Neural cell (in vitro differentiated cells): ENCODE measurements around the gene EIF1AD. TPM values are rescaled to one million over a fixed set of nuclear protein-coding genes. Genes with fewer than 3 reads are reported as not detected.
"Not testable (repeated sequence)": the region's sequence is repeated elsewhere in the genome, so short reads cannot be mapped to it uniquely, and the experiment has no call there.

ENCODE experiments used
- H2AFZ ChIP-seq: fragments of 200-600, 300-800 bp; sonication (generic), shearing (Covaris generic); 2 replicates; pipeline ENCODE4 v1.6.0; 2014; ENCODE audit warnings: low read depth, mild to moderate bottlenecking, antibody characterized with exemption, low read length, moderate library complexity
- H3F3A ChIP-seq: fragments of 200-600 bp; shearing (Covaris generic); 2 replicates; pipeline ENCODE4 v1.6.1; 2016; ENCODE audit warnings: mild to moderate bottlenecking, moderate library complexity, mixed read lengths, antibody characterized with exemption, low read length; ENCODE audit not compliant: insufficient read depth, poor library complexity, severe bottlenecking
- H3K27ac ChIP-seq: fragments of 200-600, 300-800 bp; sonication (generic), shearing (Covaris generic); 2 replicates; pipeline ENCODE4 v1.5.1; 2014; ENCODE audit warnings: mild to moderate bottlenecking, low read length, moderate library complexity
- H3K27me3 ChIP-seq: fragments of 300-800, 200-600 bp; sonication (generic), shearing (Covaris generic); 2 replicates; pipeline ENCODE4 v1.6.0; 2014; ENCODE audit warnings: mild to moderate bottlenecking, low read depth, low read length, moderate library complexity; ENCODE audit not compliant: insufficient read depth
- H3K36me3 ChIP-seq: fragments of 300-800, 200-600 bp; sonication (generic), shearing (Covaris generic); 2 replicates; pipeline ENCODE4 v1.5.1; 2014; ENCODE audit warnings: mild to moderate bottlenecking, antibody characterized with exemption, low read length, moderate library complexity; ENCODE audit not compliant: insufficient read depth
- H3K4me2 ChIP-seq: fragments of 300-800, 200-600 bp; sonication (generic), shearing (Covaris generic); 2 replicates; pipeline ENCODE4 v1.6.0; 2014; ENCODE audit warnings: mild to moderate bottlenecking, low read length
- H3K4me3 ChIP-seq: fragments of 300-800, 200-600 bp; sonication (generic), shearing (Covaris generic); 2 replicates; pipeline ENCODE4 v1.5.1; 2014; ENCODE audit warnings: mild to moderate bottlenecking, low read length, moderate library complexity
- H3K79me2 ChIP-seq: fragments of 200-600 bp; shearing (Covaris generic); replicated peaks from 2 replicates; pipeline ENCODE4 v1.6.0; 2014; ENCODE audit warnings: mild to moderate bottlenecking, low read length, moderate library complexity; ENCODE audit not compliant: insufficient read depth
- H3K9ac ChIP-seq: fragments of 300-800, 200-600 bp; sonication (generic), shearing (Covaris generic); 2 replicates; pipeline ENCODE4 v1.6.1; 2016; ENCODE audit warnings: mild to moderate bottlenecking, low read length, mixed read lengths
- H3K9me2 ChIP-seq: fragments of 200-600 bp; shearing (Covaris generic); 2 replicates; pipeline ENCODE4 v1.6.1; 2016; ENCODE audit warnings: mild to moderate bottlenecking, low read length, mixed read lengths; ENCODE audit not compliant: insufficient read depth
- H3K9me3 ChIP-seq: fragments of 200-600, 300-800 bp; sonication (generic), shearing (Covaris generic); 2 replicates; pipeline ENCODE4 v1.6.1; 2016; ENCODE audit warnings: mild to moderate bottlenecking, mixed run types, low read length, moderate library complexity, mixed read lengths
- H4K20me1 ChIP-seq: fragments of 200-600 bp; shearing (Covaris generic); 2 replicates; pipeline ENCODE4 v1.6.1; 2016; ENCODE audit warnings: mild to moderate bottlenecking, mixed run types; ENCODE audit not compliant: insufficient read depth
- EP300 ChIP-seq: fragments of 450-650 bp; conservative IDR thresholded peaks from 2 replicates; pipeline ENCODE4 v1.6.1; 2014; ENCODE audit warnings: antibody characterized with exemption, mild to moderate bottlenecking, moderate library complexity; ENCODE audit not compliant: poor library complexity, severe bottlenecking
- EZH2 ChIP-seq: fragments of 200-600, 300-800 bp; shearing (Covaris generic), sonication (generic); IDR thresholded peaks from 2 replicates; pipeline ENCODE4 v1.6.1; 2014; ENCODE audit warnings: antibody characterized with exemption, low read length, borderline replicate concordance, mild to moderate bottlenecking; ENCODE audit not compliant: insufficient read depth, poor library complexity, severe bottlenecking
- MXI1 ChIP-seq: fragments of 450-650 bp; conservative IDR thresholded peaks from 2 replicates; pipeline ENCODE4 v1.6.1; 2014; ENCODE audit warnings: antibody characterized with exemption, mild to moderate bottlenecking; ENCODE audit not compliant: poor library complexity, severe bottlenecking
- POLR2AphosphoS5 ChIP-seq: IDR thresholded peaks from 2 replicates; pipeline ENCODE4 v1.6.1; 2012
- RAD21 ChIP-seq: fragments of 450-650 bp; conservative IDR thresholded peaks from 2 replicates; pipeline ENCODE4 v1.6.1; 2014; ENCODE audit warnings: antibody characterized with exemption, mild to moderate bottlenecking, moderate library complexity
- SMC3 ChIP-seq: fragments of 450-650 bp; conservative IDR thresholded peaks from 2 replicates; pipeline ENCODE4 v1.6.1; 2014; ENCODE audit warnings: antibody characterized with exemption, mild to moderate bottlenecking, moderate library complexity; ENCODE audit not compliant: poor library complexity
- TAF1 ChIP-seq: IDR thresholded peaks from 2 replicates; pipeline ENCODE4 v1.6.1; 2012; ENCODE audit warnings: low read depth
- polyA plus RNA-seq: library from polyadenylated mRNA; depleted of rRNA; stranded (reverse); fragments of >200 nt; gene quantifications from 2 replicates; pipeline ENCODE4 v1.2.3, GENCODE V29; 2014
- TF ChIP-seq, protein P1 (sequence below): IDR thresholded peaks from 2 replicates; pipeline ENCODE4 v1.6.1; 2012; ENCODE audit warnings: borderline replicate concordance
- TF ChIP-seq, protein P2 (sequence below): fragments of 450-650 bp; IDR thresholded peaks from 2 replicates; pipeline ENCODE4 v1.5.1; 2014; ENCODE audit warnings: antibody characterized with exemption, mild to moderate bottlenecking, moderate library complexity; ENCODE audit not compliant: poor library complexity, severe bottlenecking

The EIF1AD gene
- polyA plus RNA-seq, 1 donor from 2014 or later: 34.9 TPM

DNA sequence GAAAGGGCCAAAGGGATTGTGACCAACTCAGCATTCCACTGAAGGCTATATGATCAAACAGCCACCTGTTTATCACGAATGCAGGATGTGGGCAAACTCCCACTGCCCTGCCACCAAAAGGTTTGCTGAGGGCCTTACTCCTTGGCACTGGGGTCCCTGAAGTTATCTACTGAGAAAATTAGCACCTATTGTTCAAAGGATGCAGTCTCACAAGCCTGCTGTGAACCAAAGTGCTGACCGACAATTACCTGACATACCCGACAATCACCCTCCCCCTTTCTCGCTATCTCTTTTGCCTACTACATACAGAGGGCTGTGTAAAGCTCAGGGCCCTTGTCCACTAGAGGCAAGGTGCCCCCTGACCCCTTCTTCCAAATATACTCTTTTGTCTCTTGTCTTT lies 8.1 kb upstream of the EIF1AD start:
- not testable (repeated sequence) for H3K9ac ChIP-seq, H2AFZ ChIP-seq
- peaks cover 15% of the 10 kb centered on the region for H3K27me3 ChIP-seq

DNA sequence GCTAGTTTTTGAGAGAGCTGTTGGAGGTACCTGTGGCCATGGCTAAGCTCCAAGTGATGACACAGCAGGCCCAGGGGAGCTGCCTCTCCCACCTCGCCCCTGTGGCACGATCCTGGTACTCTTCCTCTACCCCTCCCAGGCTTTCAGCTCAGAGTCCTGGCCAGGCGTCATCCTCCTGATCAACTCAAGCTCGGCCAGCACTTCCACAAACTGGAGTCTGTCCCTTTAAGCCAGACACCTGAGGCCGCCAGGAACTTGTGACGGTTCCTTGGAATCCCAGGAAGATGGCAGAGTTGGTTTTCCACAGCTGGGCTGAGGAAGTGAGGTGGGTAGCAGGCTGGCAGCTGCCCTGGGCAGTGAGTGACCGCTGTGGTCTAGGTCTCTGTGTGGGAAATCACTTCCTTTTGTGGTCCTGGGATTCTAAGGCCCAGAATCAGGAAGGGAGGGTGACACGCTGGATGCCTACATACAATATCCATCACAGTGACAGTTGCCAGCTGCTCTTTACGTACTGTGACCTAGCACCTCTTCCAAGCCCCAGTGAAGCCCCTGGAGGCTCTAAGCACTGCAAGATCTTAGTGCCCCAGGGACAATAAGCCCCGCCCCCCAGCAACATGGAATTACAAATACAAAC lies 6.6 kb upstream of the EIF1AD start:
- no peak overlapping the region for H3K4me2 ChIP-seq
- H3K27me3 ChIP-seq: peaks cover 15% of the 10 kb centered on the region
- no peaks in the 10 kb centered on the region for H3K9me3 ChIP-seq
- H3K79me2 ChIP-seq: peaks cover under 1% of the 10 kb centered on the region
- H3K4me3 ChIP-seq: no peak overlapping the region
- TF ChIP-seq MXI1 (no peak), RAD21 (no peak), SMC3 (no peak), EZH2 (no peak), TAF1 (no peak), EP300 (no peak), POLR2AphosphoS5 (no peak)
- TF ChIP-seq, protein P1, sequence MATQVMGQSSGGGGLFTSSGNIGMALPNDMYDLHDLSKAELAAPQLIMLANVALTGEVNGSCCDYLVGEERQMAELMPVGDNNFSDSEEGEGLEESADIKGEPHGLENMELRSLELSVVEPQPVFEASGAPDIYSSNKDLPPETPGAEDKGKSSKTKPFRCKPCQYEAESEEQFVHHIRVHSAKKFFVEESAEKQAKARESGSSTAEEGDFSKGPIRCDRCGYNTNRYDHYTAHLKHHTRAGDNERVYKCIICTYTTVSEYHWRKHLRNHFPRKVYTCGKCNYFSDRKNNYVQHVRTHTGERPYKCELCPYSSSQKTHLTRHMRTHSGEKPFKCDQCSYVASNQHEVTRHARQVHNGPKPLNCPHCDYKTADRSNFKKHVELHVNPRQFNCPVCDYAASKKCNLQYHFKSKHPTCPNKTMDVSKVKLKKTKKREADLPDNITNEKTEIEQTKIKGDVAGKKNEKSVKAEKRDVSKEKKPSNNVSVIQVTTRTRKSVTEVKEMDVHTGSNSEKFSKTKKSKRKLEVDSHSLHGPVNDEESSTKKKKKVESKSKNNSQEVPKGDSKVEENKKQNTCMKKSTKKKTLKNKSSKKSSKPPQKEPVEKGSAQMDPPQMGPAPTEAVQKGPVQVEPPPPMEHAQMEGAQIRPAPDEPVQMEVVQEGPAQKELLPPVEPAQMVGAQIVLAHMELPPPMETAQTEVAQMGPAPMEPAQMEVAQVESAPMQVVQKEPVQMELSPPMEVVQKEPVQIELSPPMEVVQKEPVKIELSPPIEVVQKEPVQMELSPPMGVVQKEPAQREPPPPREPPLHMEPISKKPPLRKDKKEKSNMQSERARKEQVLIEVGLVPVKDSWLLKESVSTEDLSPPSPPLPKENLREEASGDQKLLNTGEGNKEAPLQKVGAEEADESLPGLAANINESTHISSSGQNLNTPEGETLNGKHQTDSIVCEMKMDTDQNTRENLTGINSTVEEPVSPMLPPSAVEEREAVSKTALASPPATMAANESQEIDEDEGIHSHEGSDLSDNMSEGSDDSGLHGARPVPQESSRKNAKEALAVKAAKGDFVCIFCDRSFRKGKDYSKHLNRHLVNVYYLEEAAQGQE: no peak
- TF ChIP-seq, protein P2, sequence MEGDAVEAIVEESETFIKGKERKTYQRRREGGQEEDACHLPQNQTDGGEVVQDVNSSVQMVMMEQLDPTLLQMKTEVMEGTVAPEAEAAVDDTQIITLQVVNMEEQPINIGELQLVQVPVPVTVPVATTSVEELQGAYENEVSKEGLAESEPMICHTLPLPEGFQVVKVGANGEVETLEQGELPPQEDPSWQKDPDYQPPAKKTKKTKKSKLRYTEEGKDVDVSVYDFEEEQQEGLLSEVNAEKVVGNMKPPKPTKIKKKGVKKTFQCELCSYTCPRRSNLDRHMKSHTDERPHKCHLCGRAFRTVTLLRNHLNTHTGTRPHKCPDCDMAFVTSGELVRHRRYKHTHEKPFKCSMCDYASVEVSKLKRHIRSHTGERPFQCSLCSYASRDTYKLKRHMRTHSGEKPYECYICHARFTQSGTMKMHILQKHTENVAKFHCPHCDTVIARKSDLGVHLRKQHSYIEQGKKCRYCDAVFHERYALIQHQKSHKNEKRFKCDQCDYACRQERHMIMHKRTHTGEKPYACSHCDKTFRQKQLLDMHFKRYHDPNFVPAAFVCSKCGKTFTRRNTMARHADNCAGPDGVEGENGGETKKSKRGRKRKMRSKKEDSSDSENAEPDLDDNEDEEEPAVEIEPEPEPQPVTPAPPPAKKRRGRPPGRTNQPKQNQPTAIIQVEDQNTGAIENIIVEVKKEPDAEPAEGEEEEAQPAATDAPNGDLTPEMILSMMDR: no peak
- no peaks in the 10 kb centered on the region for H3K9me2 ChIP-seq
- H3K27ac ChIP-seq: no peak overlapping the region
- H2AFZ ChIP-seq: no peak overlapping the region
- no peak overlapping the region for H3K9ac ChIP-seq
- H3K36me3 ChIP-seq: no peaks in the 10 kb centered on the region
- no peaks in the 10 kb centered on the region for H3F3A ChIP-seq
- no peaks in the 10 kb centered on the region for H4K20me1 ChIP-seq

More for the DNA sequence above, 8.1 kb upstream of the EIF1AD start:
- not testable (repeated sequence) for H3K27ac ChIP-seq, H3K36me3 ChIP-seq, H3K9me3 ChIP-seq, H3K79me2 ChIP-seq, H3K4me2 ChIP-seq, H4K20me1 ChIP-seq, H3K9me2 ChIP-seq, H3F3A ChIP-seq, H3K4me3 ChIP-seq

DNA sequence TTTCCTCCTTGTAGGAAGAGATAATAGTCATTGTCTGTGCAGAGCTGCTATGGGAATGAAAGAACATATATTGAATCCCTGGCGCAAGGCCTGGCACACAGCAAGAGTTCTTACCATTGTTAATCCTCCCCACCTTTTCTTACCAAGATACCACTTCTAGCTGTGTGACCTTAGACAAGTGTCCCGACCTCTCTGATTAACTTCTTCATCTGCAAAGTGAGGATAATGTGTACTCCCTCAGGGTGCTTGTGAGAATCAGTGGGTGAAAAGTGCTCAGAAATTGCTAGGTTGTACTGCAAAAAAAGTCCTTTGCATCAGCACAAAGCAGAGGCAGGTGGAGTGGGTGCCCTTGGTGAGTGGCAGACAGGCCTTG lies 6.1 kb upstream of the EIF1AD start:
- no peaks in the 10 kb centered on the region for H3F3A ChIP-seq
- no peak overlapping the region for H3K4me2 ChIP-seq
- H3K9me2 ChIP-seq: no peaks in the 10 kb centered on the region
- no peak overlapping the region for H3K4me3 ChIP-seq
- TF ChIP-seq EZH2: no peak
- no peak for TF ChIP-seq MXI1
- TF ChIP-seq, protein P1: no peak
- TF ChIP-seq, protein P2: no peak
- no peak for TF ChIP-seq EP300
- TF ChIP-seq RAD21: no peak
- no peak for TF ChIP-seq SMC3
- no peak for TF ChIP-seq POLR2AphosphoS5
- no peak for TF ChIP-seq TAF1
- H4K20me1 ChIP-seq: no peaks in the 10 kb centered on the region
- peaks cover 5% of the 10 kb centered on the region for H3K79me2 ChIP-seq
- no peak overlapping the region for H3K27ac ChIP-seq
- H3K27me3 ChIP-seq: peaks cover 10% of the 10 kb centered on the region
- no peak overlapping the region for H2AFZ ChIP-seq
- no peaks in the 10 kb centered on the region for H3K9me3 ChIP-seq
- H3K9ac ChIP-seq: no peak overlapping the region
- H3K36me3 ChIP-seq: no peaks in the 10 kb centered on the region
